ENCODE data around the gene SYT17. TPM values are rescaled to one million over a fixed set of nuclear protein-coding genes. Genes with fewer than 3 reads are reported as not detected.

The SYT17 gene
- total and polyA plus RNA-seq, 10 of the 15 experiments (the other 5 are each of a cell fraction or from before 2014, with no cell fraction given), result 3.7 to 12.3 (median 5.0) TPM

GRCh38 chr16:19286827-19287226 is 118.8 kb downstream of the SYT17 start (continued):
- TF ChIP-seq NFXL1 (IDR thresholded peaks at IDR 0.05; ENCODE audit: borderline replicate concordance) (no peak), NRF1 (conservative IDR thresholded peaks at IDR 0.05; ENCODE audit: low read depth, low read length) (no peak), HCFC1 (IDR thresholded peaks at IDR 0.05; ENCODE audit: low read length) (no peak), PRDM15 (CRISPR knock-in tag; IDR thresholded peaks at IDR 0.05) (no peak), SUZ12 (IDR thresholded peaks at IDR 0.05; ENCODE audit: unreplicated experiment) (no peak), ZNF622 (IDR thresholded peaks at IDR 0.05) (no peak), USF1 (IDR thresholded peaks at IDR 0.05; ENCODE audit: borderline replicate concordance, extremely low read length, insufficient read depth, low read depth, low read length) (no peak), RBBP5 (conservative IDR thresholded peaks at IDR 0.05) (no peak), CHD1 (IDR thresholded peaks at IDR 0.05; ENCODE audit: low read depth, low read length) (no peak), ZBTB40 (IDR thresholded peaks at IDR 0.05; ENCODE audit: borderline replicate concordance) (no peak), BACH1 (IDR thresholded peaks at IDR 0.05; ENCODE audit: borderline replicate concordance) (no peak)

All from GM12878 (cell line).